SK-N-SH (cell line): ENCODE data around the gene C15orf61. TPM values are rescaled to one million over a fixed set of nuclear protein-coding genes. Genes with fewer than 3 reads are reported as not detected.

ENCODE experiments used
- CTCF ChIA-PET: fragments of 300-600, 350-600 bp; formaldehyde crosslinking; extraction: SDS; loops from one replicate; lab custom pipeline; 2021; lab: Yijun Ruan, JAX
- POLR2A ChIA-PET: fragments of 350-600 bp; sonication (Branson Sonifier 250); formaldehyde crosslinking; extraction: SDS; loops from one replicate; lab custom pipeline; 2020; ENCODE audit warnings: antibody characterized with exemption, inconsistent platforms; lab: Yijun Ruan, JAX
- DNase-seq: peaks from one replicate; pipeline ENCODE4 v3.0.0; 2012
- H2AFZ ChIP-seq: fragments of 200-600 bp; sonication (generic); 2 replicates; pipeline ENCODE4 v1.8.1; 2016; ENCODE audit warnings: antibody characterized with exemption, mild to moderate bottlenecking, low read depth
- H3F3A ChIP-seq: fragments of 200-600 bp; sonication (generic); replicated peaks from 2 replicates; pipeline ENCODE3; 2016; ENCODE audit warnings: antibody characterized with exemption, mild to moderate bottlenecking; ENCODE audit not compliant: insufficient read depth
- H3K27ac ChIP-seq, 2 experiments: fragments of 200-500 bp in 1 of 2; fragments of 200-600 bp in 1 of 2; sonication (Bioruptor generic) in 1 of 2; sonication (generic), shearing (Covaris generic) in 1 of 2; 2 replicates each; pipeline versions ENCODE4 v1.5.1 to v1.6.1; 2014 to 2016; ENCODE audit warnings: low read depth in 2 of 2, inconsistent platforms in 1 of 2, low read length in 1 of 2, mild to moderate bottlenecking in 1 of 2, mixed read lengths in 1 of 2
- H3K27me3 ChIP-seq: fragments of 200-600 bp; sonication (generic), shearing (Covaris generic); 2 replicates; pipeline ENCODE4 v1.6.1; 2016; ENCODE audit warnings: mixed run types; ENCODE audit not compliant: insufficient read depth
- H3K36me3 ChIP-seq, 2 experiments: fragments of 200-500 bp in 1 of 2; fragments of 200-600 bp in 1 of 2; sonication (Bioruptor generic) in 1 of 2; sonication (generic) in 1 of 2; replicated peaks in 1 of 2; 2 replicates each; pipeline versions ENCODE3 to v1.5.1; 2014 to 2016; ENCODE audit warnings: low read length in 1 of 2, mild to moderate bottlenecking in 1 of 2; ENCODE audit not compliant: insufficient read depth in 2 of 2, control insufficient read depth in 1 of 2
- H3K4me1 ChIP-seq, 2 experiments: fragments of 200-500 bp in 1 of 2; fragments of 200-600 bp in 1 of 2; sonication (Bioruptor generic) in 1 of 2; sonication (generic), shearing (Covaris generic) in 1 of 2; 2 replicates each; pipeline versions ENCODE4 v1.5.1 to v1.6.1; 2014 to 2016; ENCODE audit warnings: low read depth in 1 of 2, low read length in 1 of 2, mixed run types in 1 of 2; ENCODE audit not compliant: insufficient read depth in 2 of 2, control insufficient read depth in 1 of 2
- H3K4me2 ChIP-seq: fragments of 200-600 bp; sonication (generic), shearing (Covaris generic); 2 replicates; pipeline ENCODE4 v1.6.1; 2017; ENCODE audit warnings: mixed run types
- H3K4me3 ChIP-seq, 2 experiments: fragments of 200-500 bp in 1 of 2; fragments of 200-600 bp in 1 of 2; sonication (Bioruptor generic) in 1 of 2; sonication (generic), shearing (Covaris generic) in 1 of 2; 2 replicates each; pipeline versions ENCODE4 v1.5.1 to v1.8.1; 2014 to 2016; ENCODE audit warnings: low read depth in 2 of 2, inconsistent platforms in 1 of 2, low read length in 1 of 2, mild to moderate bottlenecking in 1 of 2, mixed read lengths in 1 of 2, moderate library complexity in 1 of 2
- H3K79me2 ChIP-seq: fragments of 200-600 bp; sonication (generic); 2 replicates; pipeline ENCODE4 v1.8.1; 2017; ENCODE audit warnings: mild to moderate bottlenecking; ENCODE audit not compliant: insufficient read depth
- H3K9ac ChIP-seq: fragments of 200-600 bp; sonication (generic); 2 replicates; pipeline ENCODE4 v1.6.1; 2017; ENCODE audit warnings: mixed run types
- H3K9me2 ChIP-seq: fragments of 200-600 bp; sonication (generic); 2 replicates; pipeline ENCODE4 v1.6.1; 2017; ENCODE audit warnings: mixed run types
- H3K9me3 ChIP-seq: fragments of 200-600 bp; sonication (generic); 2 replicates; pipeline ENCODE4 v1.6.1; 2017; ENCODE audit warnings: mixed run types, mild to moderate bottlenecking, moderate library complexity
- H4K20me1 ChIP-seq: fragments of 200-600 bp; sonication (generic); 2 replicates; pipeline ENCODE4 v1.6.1; 2017; ENCODE audit warnings: mild to moderate bottlenecking, mixed run types; ENCODE audit not compliant: insufficient read depth
- CHD2 ChIP-seq: fragments of 150-350 bp; IDR thresholded peaks from 2 replicates; pipeline ENCODE4 v1.6.1; 2018; ENCODE audit warnings: low read length; ENCODE audit not compliant: partially characterized antibody
- ELF1 ChIP-seq: IDR thresholded peaks from 2 replicates; pipeline ENCODE4 v1.4.0; 2012
- EZH2phosphoT487 ChIP-seq: fragments of 200-600 bp; sonication (generic); IDR thresholded peaks from 2 replicates; pipeline ENCODE4 v1.6.1; 2017; ENCODE audit warnings: low read depth, mixed run types, mild to moderate bottlenecking, antibody characterized with exemption, moderate library complexity, borderline replicate concordance
- FOSL2 ChIP-seq: IDR thresholded peaks from 2 replicates; pipeline ENCODE4 v1.4.0; 2012; ENCODE audit warnings: low read depth, mild to moderate bottlenecking, moderate library complexity, borderline replicate concordance
- FOXM1 ChIP-seq: IDR thresholded peaks from 2 replicates; pipeline ENCODE4 v1.4.0; 2012; ENCODE audit warnings: low read depth, mild to moderate bottlenecking
- GABPA ChIP-seq: IDR thresholded peaks from 2 replicates; pipeline ENCODE4 v1.4.0; 2012; ENCODE audit warnings: low read depth, mild to moderate bottlenecking
- GATA2 ChIP-seq: sonication (generic); formaldehyde crosslinking; IDR thresholded peaks from 2 replicates; pipeline ENCODE4 v1.5.0; 2020; ENCODE audit warnings: mild to moderate bottlenecking, missing genetic modification reagents
- IRF3 ChIP-seq: fragments of 150-350 bp; IDR thresholded peaks from 2 replicates; pipeline ENCODE4 v1.6.1; 2016; ENCODE audit warnings: mild to moderate bottlenecking, low read depth, low read length
- JUND ChIP-seq: IDR thresholded peaks from 2 replicates; pipeline ENCODE4 v1.4.0; 2012
- MEF2A ChIP-seq: IDR thresholded peaks from 2 replicates; pipeline ENCODE4 v1.4.0; 2012; ENCODE audit warnings: low read depth, borderline replicate concordance
- MXI1 ChIP-seq: IDR thresholded peaks from 2 replicates; pipeline ENCODE4 v1.6.1; 2012; ENCODE audit warnings: mild to moderate bottlenecking, low read depth, low read length, improper control_type of control experiment
- NRF1 ChIP-seq: IDR thresholded peaks from 2 replicates; pipeline ENCODE4 v1.6.1; 2012; ENCODE audit warnings: low read depth, mild to moderate bottlenecking, low read length
- RAD21 ChIP-seq: IDR thresholded peaks from 2 replicates; pipeline ENCODE4 v1.6.1; 2012; ENCODE audit warnings: mild to moderate bottlenecking, low read length
- RCOR1 ChIP-seq: fragments of 150-350 bp; IDR thresholded peaks from 2 replicates; pipeline ENCODE4 v1.6.1; 2017; ENCODE audit warnings: antibody characterized with exemption, low read length
- REST ChIP-seq: IDR thresholded peaks from 2 replicates; pipeline ENCODE4 v1.6.1; 2012; ENCODE audit warnings: mild to moderate bottlenecking, low read depth, low read length, moderate library complexity
- RFX5 ChIP-seq: IDR thresholded peaks from 2 replicates; pipeline ENCODE4 v1.6.1; 2012; ENCODE audit warnings: mild to moderate bottlenecking, improper control_type of control experiment, low read length
- RXRA ChIP-seq: IDR thresholded peaks from 2 replicates; pipeline ENCODE4 v1.4.0; 2012; ENCODE audit warnings: low read depth, mild to moderate bottlenecking, borderline replicate concordance
- SIN3A ChIP-seq: IDR thresholded peaks from 2 replicates; pipeline ENCODE4 v1.6.1; 2012; ENCODE audit warnings: low read depth, mild to moderate bottlenecking, low read length, moderate library complexity, borderline replicate concordance
- SMC3 ChIP-seq: IDR thresholded peaks from 2 replicates; pipeline ENCODE4 v1.6.1; 2012; ENCODE audit warnings: low read depth, low read length, improper control_type of control experiment
- TAF1 ChIP-seq: IDR thresholded peaks from 2 replicates; pipeline ENCODE4 v1.6.1; 2012; ENCODE audit warnings: low read depth, mild to moderate bottlenecking, low read length, moderate library complexity, borderline replicate concordance
- TCF12 ChIP-seq: IDR thresholded peaks from 2 replicates; pipeline ENCODE4 v1.4.0; 2012
- TEAD4 ChIP-seq: IDR thresholded peaks from 2 replicates; pipeline ENCODE4 v1.4.0; 2012; ENCODE audit warnings: mild to moderate bottlenecking, borderline replicate concordance; ENCODE audit not compliant: insufficient read depth
- YY1 ChIP-seq: IDR thresholded peaks from 2 replicates; pipeline ENCODE4 v1.4.0; 2012; ENCODE audit warnings: low read depth, mild to moderate bottlenecking
- WGBS: methylation state at CpG from one replicate; pipeline ENCODE4 v1.1.6; 2017; ENCODE audit warnings: low lambda C conversion rate; 5-methylcytosine and 5-hydroxymethylcytosine counted together
- polyA plus RNA-seq, 3 experiments: library from polyadenylated mRNA; depleted of rRNA; stranded (reverse); fragments of >200 nt; gene quantifications; 2 replicates each; pipeline ENCODE4 v1.2.3, GENCODE V29; 2012
- TF ChIP-seq, protein P1 (sequence below): fragments of 150-350 bp; IDR thresholded peaks from 2 replicates; pipeline ENCODE4 v1.6.1; 2017; ENCODE audit warnings: antibody characterized with exemption, low read length, low read depth, borderline replicate concordance
- TF ChIP-seq, protein P2 (sequence below): IDR thresholded peaks from 2 replicates; pipeline ENCODE4 v1.4.0; 2012; ENCODE audit warnings: low read depth, borderline replicate concordance

The C15orf61 gene
- polyA plus RNA-seq, 1 of the 3 experiments (the other 2 are of a cell fraction) = 4.0 TPM

DNA sequence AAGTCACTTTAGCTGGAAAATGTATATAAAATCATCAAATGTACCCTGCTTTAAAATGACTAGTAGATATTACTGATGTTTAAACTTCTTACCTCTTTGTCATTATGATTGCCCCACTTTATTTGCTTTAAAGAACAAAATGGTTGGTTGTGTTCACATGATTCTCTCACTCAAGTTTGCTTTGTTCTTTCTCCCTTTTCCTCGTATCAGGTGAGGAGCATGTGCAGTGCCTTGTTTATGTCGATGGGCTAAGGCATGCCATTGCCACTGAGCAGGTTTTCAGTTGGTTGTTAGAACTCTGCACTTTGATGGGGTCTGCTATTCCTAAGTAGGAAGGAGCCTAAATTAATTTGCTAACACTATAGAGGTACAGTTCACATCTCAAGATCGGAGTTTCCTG is 26.9 kb downstream of the C15orf61 start (continued):
- no peak for TF ChIP-seq REST
- no peak for TF ChIP-seq FOSL2
- no peak for TF ChIP-seq TEAD4
- TF ChIP-seq GATA2 (CRISPR knock-in tag) = no peak
- TF ChIP-seq ELF1 = no peak
- no peak for TF ChIP-seq MXI1
- TF ChIP-seq GABPA = no peak
- no peak for TF ChIP-seq RXRA

DNA sequence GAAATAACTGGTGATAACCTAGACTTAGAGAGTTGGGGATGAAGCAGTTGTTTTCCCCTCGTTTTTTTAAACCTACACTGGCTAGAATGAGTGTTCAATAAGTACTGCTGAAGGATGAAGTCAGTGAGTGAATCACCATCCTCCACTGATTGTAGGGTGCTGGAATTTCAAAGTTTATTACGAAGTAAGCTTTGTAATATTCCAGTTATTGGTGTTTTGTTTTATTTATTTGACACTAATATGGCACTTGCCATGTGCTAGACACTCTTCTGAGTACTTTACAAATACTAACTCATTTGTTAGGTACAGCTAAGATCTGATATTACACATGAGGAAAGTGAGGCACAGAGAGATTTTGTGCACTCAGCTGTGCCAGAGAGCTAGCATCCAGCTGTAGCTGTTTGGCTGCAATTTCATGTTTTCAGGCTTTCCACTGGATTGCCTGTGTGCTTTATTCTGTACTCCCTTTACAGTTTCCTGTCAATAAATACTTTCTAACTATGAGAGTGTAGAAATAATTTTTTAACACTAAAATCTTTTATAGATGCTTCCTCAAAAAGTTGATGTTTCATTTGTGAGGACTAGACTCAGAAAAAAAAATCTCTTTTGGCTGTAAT is 27.4 kb downstream of the C15orf61 start:
- Histone ChIP-seq H3K27me3 (no peaks in the 10 kb centered on the region), H3K4me2 (peak overlapping the region; percentile 40; the same call in 1 of the 2 replicates), H4K20me1 (no peaks in the 10 kb centered on the region), H3K79me2 (peaks cover 23% of the 10 kb centered on the region), H2AFZ (no peak overlapping the region), H3K27ac (peak overlapping the region; percentile 61 to 64; a peak in 3 of 4 replicates), H3F3A (peaks cover 11% of the 10 kb centered on the region), H3K4me3 (no peak overlapping the region), H3K4me1 (peaks cover 28 to 30% of the 10 kb centered on the region in 2 experiments; a peak in 3 of 4 replicates), H3K36me3 (peaks cover 17 to 27% of the 10 kb centered on the region in 2 experiments), H3K9me2 (no peaks in the 10 kb centered on the region), H3K9ac (no peak overlapping the region), H3K9me3 (no peaks in the 10 kb centered on the region)
- CTCF ChIA-PET = interaction anchor here (1.1 to 1.2 kb wide), 2 partner anchors 37 to 47 kb away, joined by 3 to 4 read pairs; no protein-coding TSS in a partner anchor
- 26% methylated on average over 2 of the region's 2 CpGs for WGBS
- POLR2A ChIA-PET = no interaction called here
- no peak for DNase-seq
- no peak for TF ChIP-seq RXRA
- no peak for TF ChIP-seq SIN3A
- no peak for TF ChIP-seq IRF3
- TF ChIP-seq MXI1 = no peak
- peak; percentile 15; the same call in 1 of the 2 replicates for TF ChIP-seq JUND
- TF ChIP-seq, protein P1, sequence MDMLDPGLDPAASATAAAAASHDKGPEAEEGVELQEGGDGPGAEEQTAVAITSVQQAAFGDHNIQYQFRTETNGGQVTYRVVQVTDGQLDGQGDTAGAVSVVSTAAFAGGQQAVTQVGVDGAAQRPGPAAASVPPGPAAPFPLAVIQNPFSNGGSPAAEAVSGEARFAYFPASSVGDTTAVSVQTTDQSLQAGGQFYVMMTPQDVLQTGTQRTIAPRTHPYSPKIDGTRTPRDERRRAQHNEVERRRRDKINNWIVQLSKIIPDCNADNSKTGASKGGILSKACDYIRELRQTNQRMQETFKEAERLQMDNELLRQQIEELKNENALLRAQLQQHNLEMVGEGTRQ = no peak
- TF ChIP-seq RCOR1 = no peak
- TF ChIP-seq, protein P2, sequence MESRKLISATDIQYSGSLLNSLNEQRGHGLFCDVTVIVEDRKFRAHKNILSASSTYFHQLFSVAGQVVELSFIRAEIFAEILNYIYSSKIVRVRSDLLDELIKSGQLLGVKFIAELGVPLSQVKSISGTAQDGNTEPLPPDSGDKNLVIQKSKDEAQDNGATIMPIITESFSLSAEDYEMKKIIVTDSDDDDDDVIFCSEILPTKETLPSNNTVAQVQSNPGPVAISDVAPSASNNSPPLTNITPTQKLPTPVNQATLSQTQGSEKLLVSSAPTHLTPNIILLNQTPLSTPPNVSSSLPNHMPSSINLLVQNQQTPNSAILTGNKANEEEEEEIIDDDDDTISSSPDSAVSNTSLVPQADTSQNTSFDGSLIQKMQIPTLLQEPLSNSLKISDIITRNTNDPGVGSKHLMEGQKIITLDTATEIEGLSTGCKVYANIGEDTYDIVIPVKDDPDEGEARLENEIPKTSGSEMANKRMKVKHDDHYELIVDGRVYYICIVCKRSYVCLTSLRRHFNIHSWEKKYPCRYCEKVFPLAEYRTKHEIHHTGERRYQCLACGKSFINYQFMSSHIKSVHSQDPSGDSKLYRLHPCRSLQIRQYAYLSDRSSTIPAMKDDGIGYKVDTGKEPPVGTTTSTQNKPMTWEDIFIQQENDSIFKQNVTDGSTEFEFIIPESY = no peak
- no peak for TF ChIP-seq ELF1
- no peak for TF ChIP-seq FOXM1
- no peak for TF ChIP-seq EZH2phosphoT487
- peak; percentile 54; the same call in 1 of the 2 replicates for TF ChIP-seq FOSL2
- TF ChIP-seq TCF12 = 0 out of 2 replicates have a peak, but pooled peaks have one; percentile 25
- TF ChIP-seq RFX5 = no peak
- no peak for TF ChIP-seq SMC3
- no peak for TF ChIP-seq RAD21
- no peak for TF ChIP-seq GABPA
- TF ChIP-seq YY1 = no peak
- TF ChIP-seq CHD2 = no peak
- no peak for TF ChIP-seq MEF2A
- no peak for TF ChIP-seq TEAD4
- TF ChIP-seq TAF1 = no peak
- no peak for TF ChIP-seq NRF1
